Measurements from ENCODE around the gene CREB3L2. TPM values are rescaled to one million over a fixed set of nuclear protein-coding genes. Genes with fewer than 3 reads are reported as not detected.

The CREB3L2 gene
- total RNA-seq, 1 experiment from 2014 or later = 39.9 TPM

GRCh38 chr7:137923380-137923779, 78.5 kb downstream of the CREB3L2 start:
- Mint-ChIP-seq H3K9me3 (ENCODE audit: low read depth, unreplicated experiment) (no peaks in the 10 kb centered on the region), H3K4me3 (ENCODE audit: low read depth, unreplicated experiment) (no peak overlapping the region), H3K36me3 (ENCODE audit: insufficient read depth, unreplicated experiment) (no peaks in the 10 kb centered on the region), H3K4me1 (ENCODE audit: low read depth, unreplicated experiment) (no peaks in the 10 kb centered on the region), H3K27ac (ENCODE audit: unreplicated experiment) (no peak overlapping the region), H3K27me3 (ENCODE audit: unreplicated experiment) (no peaks in the 10 kb centered on the region)
- no peak for DNase-seq
- intact Hi-C loops (cut with micrococcal nuclease; ENCODE audit: unreplicated experiment) = no loop called here
- no TSS peak for BruUV-seq (replicated peaks)
- TF ChIP-seq CTCF (IDR thresholded peaks at IDR 0.05; ENCODE audit: unreplicated experiment) = no peak
- CTCF ChIA-PET = interaction anchor here (1.1 kb wide), 1 partner anchor 10 kb away, joined by 3 read pairs; no protein-coding TSS in a partner anchor

- intact Hi-C loops (cut with micrococcal nuclease; ENCODE audit: unreplicated experiment) = no loop called here
- Mint-ChIP-seq H3K9me3 (ENCODE audit: low read depth, unreplicated experiment) (no peaks in the 10 kb centered on the region), H3K4me3 (ENCODE audit: low read depth, unreplicated experiment) (no peak overlapping the region), H3K4me1 (ENCODE audit: low read depth, unreplicated experiment) (no peaks in the 10 kb centered on the region), H3K27ac (ENCODE audit: unreplicated experiment) (no peak overlapping the region), H3K36me3 (ENCODE audit: insufficient read depth, unreplicated experiment) (no peaks in the 10 kb centered on the region), H3K27me3 (ENCODE audit: unreplicated experiment) (no peaks in the 10 kb centered on the region)
- no peak for TF ChIP-seq CTCF (IDR thresholded peaks at IDR 0.05; ENCODE audit: unreplicated experiment)
- CTCF ChIA-PET = no interaction called here
- BruUV-seq (replicated peaks) = no TSS peak
- no peak for DNase-seq
Measured at GRCh38 chr7:137920637-137921399, 81.1 kb downstream of the CREB3L2 start.

- Mint-ChIP-seq H3K9me3 (ENCODE audit: low read depth, unreplicated experiment) (no peaks in the 10 kb centered on the region), H3K4me1 (ENCODE audit: low read depth, unreplicated experiment) (no peaks in the 10 kb centered on the region), H3K27ac (ENCODE audit: unreplicated experiment) (no peak overlapping the region), H3K36me3 (ENCODE audit: insufficient read depth, unreplicated experiment) (no peaks in the 10 kb centered on the region), H3K27me3 (ENCODE audit: unreplicated experiment) (no peaks in the 10 kb centered on the region), H3K4me3 (ENCODE audit: low read depth, unreplicated experiment) (no peak overlapping the region)
- DNase-seq = no peak
- intact Hi-C loops (cut with micrococcal nuclease; ENCODE audit: unreplicated experiment) = no loop called here
- CTCF ChIA-PET = no interaction called here
- no TSS peak for BruUV-seq (replicated peaks)
- TF ChIP-seq CTCF (IDR thresholded peaks at IDR 0.05; ENCODE audit: unreplicated experiment) = no peak
Measured at GRCh38 chr7:137919987-137920386, 81.9 kb downstream of the CREB3L2 start.

- no peaks in the 10 kb centered on the region for H3K36me3 Mint-ChIP-seq (ENCODE audit: insufficient read depth, unreplicated experiment)
- intact Hi-C loops (cut with micrococcal nuclease; ENCODE audit: unreplicated experiment) = no loop called here
- H3K4me1 Mint-ChIP-seq (ENCODE audit: low read depth, unreplicated experiment) = no peaks in the 10 kb centered on the region
- H3K27me3 Mint-ChIP-seq (ENCODE audit: unreplicated experiment) = no peaks in the 10 kb centered on the region
- CTCF ChIA-PET = no interaction called here
- BruUV-seq (replicated peaks) = no TSS peak
- no peak overlapping the region for H3K4me3 Mint-ChIP-seq (ENCODE audit: low read depth, unreplicated experiment)
- no peaks in the 10 kb centered on the region for H3K9me3 Mint-ChIP-seq (ENCODE audit: low read depth, unreplicated experiment)
- H3K27ac Mint-ChIP-seq (ENCODE audit: unreplicated experiment) = no peak overlapping the region
- no peak for TF ChIP-seq CTCF (IDR thresholded peaks at IDR 0.05; ENCODE audit: unreplicated experiment)
- DNase-seq = no peak
Measured at GRCh38 chr7:137916980-137917645, 84.8 kb downstream of the CREB3L2 start.
